ENCODE data around the gene KCTD10. TPM values are rescaled to one million over a fixed set of nuclear protein-coding genes. Genes with fewer than 3 reads are reported as not detected.
"Not testable (repeated sequence)": the region's sequence is repeated elsewhere in the genome, so short reads cannot be mapped to it uniquely, and the experiment has no call there.

Gene KCTD10
- total and polyA plus RNA-seq, 7 donors, result 53.5 to 123 (median 82.8) TPM

- H3K9me3 ChIP-seq, result no peaks in the 10 kb centered on the region
- no peak overlapping the region for H3K4me3 ChIP-seq
- 28 to 65% methylated on average over 6 of the region's 6 CpGs for WGBS, 2 donors
- peaks cover 0 to 49% (median 8%) of the 10 kb centered on the region in 4 donors for H3K36me3 ChIP-seq
- TF ChIP-seq CTCF (IDR thresholded peaks at IDR 0.05) (no peak), POLR2AphosphoS5 (IDR thresholded peaks at IDR 0.05) (no peak), EP300 (IDR thresholded peaks at IDR 0.05) (no peak), POLR2A (IDR thresholded peaks at IDR 0.05) (no peak)
- peaks cover 0 to 33% (median 28%) of the 10 kb centered on the region in 4 donors for H3K4me1 ChIP-seq
- no peak for DNase-seq
- H3K27ac ChIP-seq, result peak overlapping the region in 3 of 4 donors; percentile 19 to 61 (median 61)
- H3K27me3 ChIP-seq, result no peaks in the 10 kb centered on the region
- intact Hi-C loops (cut with DNase I), result no loop called here
These were observed 32.8 kb downstream of the KCTD10 start for GRCh38 chr12:109444259-109444658.

- peak overlapping the region; percentile 18 to 61 (median 40) for H3K27ac ChIP-seq
- intact Hi-C loops (cut with DNase I), result no loop called here
These were observed 33.3 kb downstream of the KCTD10 start for GRCh38 chr12:109443794-109444193.

GRCh38 chr12:109440851-109441490, 36.1 kb downstream of the KCTD10 start:
- DNase-seq, result no peak
- intact Hi-C loops (cut with DNase I), result no loop called here
- TF ChIP-seq EP300 (IDR thresholded peaks at IDR 0.05) (no peak), CTCF (IDR thresholded peaks at IDR 0.05) (no peak), POLR2AphosphoS5 (IDR thresholded peaks at IDR 0.05) (no peak), POLR2A (IDR thresholded peaks at IDR 0.05) (no peak)
- 63 to 75% methylated on average over 9 of the region's 9 CpGs for whole genome bisulfite sequencing, 2 donors
- Histone ChIP-seq H3K27ac (no peak overlapping the region), H3K27me3 (no peaks in the 10 kb centered on the region), H3K36me3 (peaks cover 0 to 24% (median 2%) of the 10 kb centered on the region in 4 donors), H3K9me3 (no peaks in the 10 kb centered on the region), H3K4me3 (no peak overlapping the region), H3K4me1 (peaks cover 0 to 21% (median 18%) of the 10 kb centered on the region in 4 donors)

More at GRCh38 chr12:109443794-109444193, 33.3 kb downstream of the KCTD10 start:
- DNase-seq, result no peak
- Histone ChIP-seq H3K4me3 (no peak overlapping the region), H3K27me3 (no peaks in the 10 kb centered on the region), H3K9me3 (no peaks in the 10 kb centered on the region), H3K4me1 (peaks cover 0 to 28% (median 23%) of the 10 kb centered on the region in 4 donors), H3K36me3 (peaks cover 0 to 49% (median 8%) of the 10 kb centered on the region in 4 donors)
- WGBS, 2 donors, result 85 to 87% methylated on average over 5 of the region's 5 CpGs
- no peak for TF ChIP-seq POLR2A (IDR thresholded peaks at IDR 0.05)
- TF ChIP-seq EP300 (IDR thresholded peaks at IDR 0.05), result no peak
- TF ChIP-seq CTCF (IDR thresholded peaks at IDR 0.05), result no peak
- no peak for TF ChIP-seq POLR2AphosphoS5 (IDR thresholded peaks at IDR 0.05)

- H3K9me3 ChIP-seq; intact Hi-C loops (cut with DNase I); H3K27ac ChIP-seq; H3K27me3 ChIP-seq; H3K4me3 ChIP-seq; DNase-seq: not testable (repeated sequence)
- Histone ChIP-seq H3K36me3 (peaks cover 0 to 18% (median 2%) of the 10 kb centered on the region in 4 donors), H3K4me1 (peaks cover 0 to 15% (median 11%) of the 10 kb centered on the region in 4 donors)
- 96 to 97% methylated on average over 13 of the region's 13 CpGs for WGBS, 2 donors
These were observed 37.1 kb downstream of the KCTD10 start for GRCh38 chr12:109439951-109440350.

- no peak overlapping the region for H3K27ac ChIP-seq
- peaks cover 0 to 9% (median 5%) of the 10 kb centered on the region in 4 donors for H3K4me1 ChIP-seq
- 90 to 91% methylated on average over 6 of the region's 6 CpGs for WGBS, 2 donors
- H3K27me3 ChIP-seq, result no peaks in the 10 kb centered on the region
- peaks cover 0 to 11% (median 2%) of the 10 kb centered on the region in 4 donors for H3K36me3 ChIP-seq
- intact Hi-C loops (cut with DNase I), result no loop called here
- no peaks in the 10 kb centered on the region for H3K9me3 ChIP-seq
- TF ChIP-seq POLR2A (IDR thresholded peaks at IDR 0.05) (no peak), CTCF (IDR thresholded peaks at IDR 0.05) (no peak), POLR2AphosphoS5 (IDR thresholded peaks at IDR 0.05) (no peak), EP300 (IDR thresholded peaks at IDR 0.05) (no peak)
- no peak for DNase-seq
- no peak overlapping the region for H3K4me3 ChIP-seq
These were observed 37.9 kb downstream of the KCTD10 start for GRCh38 chr12:109439181-109439580.
